Small intestine (tissue), 7 donors: ENCODE measurements around the gene SSBP4. TPM values are rescaled to one million over a fixed set of nuclear protein-coding genes. Genes with fewer than 3 reads are reported as not detected.
A peak's percentile ranks its signal among the peaks of the same experiment; 100 is the strongest.

Experiments
- DNase-seq, 2 donors: peaks; one replicate each; pipeline versions ENCODE4 v3.0.0 to v3.0.0-alpha.2; 2013
- FAIRE-seq: peaks from 2 replicates; lab custom pipeline; 2012; peaks lifted over from hg19 to GRCh38; lab: Jason Lieb, UNC
- H3K27ac ChIP-seq, 3 donors: one replicate each; pipeline ENCODE4 v1.5.1; 2013; ENCODE audit warnings: low read length in 2 of 3, mild to moderate bottlenecking in 2 of 3, control low read depth in 1 of 3, inconsistent platforms in 1 of 3, low read depth in 1 of 3, moderate library complexity in 1 of 3
- H3K27me3 ChIP-seq, 3 donors: one replicate each; pipeline ENCODE4 v1.6.1; 2013; ENCODE audit warnings: low read length in 3 of 3, inconsistent platforms in 1 of 3; ENCODE audit not compliant: control insufficient read depth in 3 of 3, insufficient read depth in 3 of 3
- H3K36me3 ChIP-seq, 3 donors: one replicate each; pipeline ENCODE4 v1.6.1; 2013; ENCODE audit warnings: low read length in 3 of 3, inconsistent platforms in 1 of 3, low read depth in 1 of 3, mild to moderate bottlenecking in 1 of 3, moderate library complexity in 1 of 3; ENCODE audit not compliant: control insufficient read depth in 3 of 3, insufficient read depth in 2 of 3
- H3K4me1 ChIP-seq, 3 donors: one replicate each; pipeline ENCODE4 v1.6.1; 2013; ENCODE audit warnings: low read length in 2 of 3, inconsistent platforms in 1 of 3, low read depth in 1 of 3, mild to moderate bottlenecking in 1 of 3, moderate library complexity in 1 of 3; ENCODE audit not compliant: control insufficient read depth in 3 of 3, insufficient read depth in 2 of 3
- H3K4me3 ChIP-seq, 3 donors: one replicate each; pipeline ENCODE4 v1.5.1; 2013; ENCODE audit warnings: low read length in 3 of 3, control low read depth in 1 of 3, inconsistent platforms in 1 of 3, low read depth in 1 of 3, mild to moderate bottlenecking in 1 of 3, moderate library complexity in 1 of 3
- H3K9me3 ChIP-seq, 2 donors: one replicate each; pipeline ENCODE4 v1.6.1; 2013; ENCODE audit warnings: low read depth in 1 of 2, low read length in 1 of 2; ENCODE audit not compliant: control insufficient read depth in 2 of 2, insufficient read depth in 1 of 2
- WGBS, 3 donors: extraction: QIAGEN DNeasy Blood & Tissue Kit; methylation state at CpG; one replicate each; pipeline ENCODE4 v1.1.7; 2013; 5-methylcytosine and 5-hydroxymethylcytosine counted together
- polyA plus RNA-seq, 4 donors: library from polyadenylated mRNA; stranded (reverse) in 3 of 4; unstranded in 1 of 4; fragments of 200-250 nt in 3 of 4; fragments of 120-200 nt in 1 of 4; gene quantifications; one replicate each; pipeline versions ENCODE4 v1.2.1 to v1.2.3, GENCODE V29; 2013
- donor health status: healthy with polysubstance abuse.
- donor health status: control.
- donor health status: control.
- donor health status: Bipolar disorder and iron deficiency.
- donor health status: healthy.

SSBP4 gene
- polyA plus RNA-seq, 4 donors: 15.9 to 117 (median 44.2) TPM

- DNase-seq (no peak), FAIRE-seq (no peak)
- peaks cover 0 to 93% (median 0%) of the 10 kb centered on the region in 3 donors for H3K36me3 ChIP-seq
- no peak overlapping the region for H3K4me3 ChIP-seq
- peaks cover 0 to 48% (median 0%) of the 10 kb centered on the region in 3 donors for H3K4me1 ChIP-seq
- no peak overlapping the region for H3K27ac ChIP-seq
- no peaks in the 10 kb centered on the region for H3K27me3 ChIP-seq
- WGBS, 3 donors: 77 to 84% (median 81%) methylated on average over 13 to 16 of the region's 16 CpGs
- no peaks in the 10 kb centered on the region for H3K9me3 ChIP-seq
These were observed 8.0 kb downstream of the SSBP4 start for GRCh38 chr19:18427080-18427742.

DNA sequence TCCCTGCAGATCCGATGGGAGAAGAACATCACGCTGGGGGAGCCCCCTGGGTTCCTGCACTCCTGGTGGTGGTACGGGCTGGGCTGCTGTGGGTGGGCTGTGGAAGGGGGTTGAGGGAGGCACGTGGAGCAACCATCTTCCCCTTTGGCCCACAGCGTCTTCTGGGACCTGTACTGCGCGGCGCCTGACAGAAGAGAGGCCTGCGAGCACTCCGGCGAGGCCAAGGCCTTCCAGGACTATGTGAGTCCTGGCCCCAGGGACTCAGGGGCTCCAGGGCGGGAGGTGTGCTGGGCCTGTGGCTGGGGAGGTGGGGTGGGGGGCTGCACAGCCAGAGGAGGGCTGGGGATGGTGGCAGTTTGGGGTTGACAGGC, 8.5 kb downstream of the SSBP4 start:
- peaks cover 0 to 46% (median 0%) of the 10 kb centered on the region in 3 donors for H3K4me1 ChIP-seq
- no peaks in the 10 kb centered on the region for H3K9me3 ChIP-seq
- whole genome bisulfite sequencing, 3 donors: 90 to 94% (median 91%) methylated on average over 12 of the region's 12 CpGs
- no peak overlapping the region for H3K27ac ChIP-seq
- no peaks in the 10 kb centered on the region for H3K27me3 ChIP-seq
- H3K4me3 ChIP-seq: no peak overlapping the region
- DNase-seq (no peak), FAIRE-seq (no peak)
- peaks cover 0 to 93% (median 0%) of the 10 kb centered on the region in 3 donors for H3K36me3 ChIP-seq

DNA sequence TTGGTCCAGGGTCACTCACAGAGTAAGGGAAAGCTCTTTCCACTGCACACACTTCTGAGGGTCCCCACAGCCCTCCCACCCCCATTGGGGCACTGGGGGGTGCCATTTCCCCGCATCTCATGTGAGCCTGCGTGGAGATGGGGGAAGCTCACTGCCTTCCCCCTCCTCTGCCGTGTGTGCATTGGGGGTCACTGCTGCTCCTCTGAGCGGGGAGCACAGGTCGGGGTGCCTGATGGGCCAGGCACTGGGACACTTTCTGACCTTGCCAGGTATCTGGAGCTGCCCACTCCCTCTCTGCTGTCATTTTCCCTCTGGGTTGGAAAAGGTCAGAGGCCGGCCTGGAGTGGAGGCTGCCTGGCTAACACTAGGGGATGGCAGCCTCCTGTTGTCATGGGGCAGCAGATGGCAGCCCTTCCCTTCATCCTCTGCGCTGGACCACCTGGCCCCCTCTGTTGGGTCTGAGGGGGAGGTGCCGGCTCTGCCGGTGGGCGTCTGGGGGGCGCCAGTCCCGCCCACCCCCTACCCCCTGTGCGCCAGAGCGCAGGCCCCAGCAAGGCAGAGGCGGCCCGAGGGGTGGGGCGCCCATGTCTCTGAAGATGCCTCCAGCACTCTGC, 9.1 kb downstream of the SSBP4 start:
- FAIRE-seq (no peak), DNase-seq (no peak)
- Histone ChIP-seq H3K27me3 (no peaks in the 10 kb centered on the region), H3K36me3 (peaks cover 0 to 93% (median 0%) of the 10 kb centered on the region in 3 donors), H3K4me1 (peaks cover 0 to 43% (median 0%) of the 10 kb centered on the region in 3 donors), H3K9me3 (no peaks in the 10 kb centered on the region), H3K4me3 (no peak overlapping the region), H3K27ac (peak overlapping the region in 2 of 3 donors; percentile 69 to 78)
- 70 to 91% (median 81%) methylated on average over 16 to 17 of the region's 17 CpGs for WGBS, 3 donors

DNA sequence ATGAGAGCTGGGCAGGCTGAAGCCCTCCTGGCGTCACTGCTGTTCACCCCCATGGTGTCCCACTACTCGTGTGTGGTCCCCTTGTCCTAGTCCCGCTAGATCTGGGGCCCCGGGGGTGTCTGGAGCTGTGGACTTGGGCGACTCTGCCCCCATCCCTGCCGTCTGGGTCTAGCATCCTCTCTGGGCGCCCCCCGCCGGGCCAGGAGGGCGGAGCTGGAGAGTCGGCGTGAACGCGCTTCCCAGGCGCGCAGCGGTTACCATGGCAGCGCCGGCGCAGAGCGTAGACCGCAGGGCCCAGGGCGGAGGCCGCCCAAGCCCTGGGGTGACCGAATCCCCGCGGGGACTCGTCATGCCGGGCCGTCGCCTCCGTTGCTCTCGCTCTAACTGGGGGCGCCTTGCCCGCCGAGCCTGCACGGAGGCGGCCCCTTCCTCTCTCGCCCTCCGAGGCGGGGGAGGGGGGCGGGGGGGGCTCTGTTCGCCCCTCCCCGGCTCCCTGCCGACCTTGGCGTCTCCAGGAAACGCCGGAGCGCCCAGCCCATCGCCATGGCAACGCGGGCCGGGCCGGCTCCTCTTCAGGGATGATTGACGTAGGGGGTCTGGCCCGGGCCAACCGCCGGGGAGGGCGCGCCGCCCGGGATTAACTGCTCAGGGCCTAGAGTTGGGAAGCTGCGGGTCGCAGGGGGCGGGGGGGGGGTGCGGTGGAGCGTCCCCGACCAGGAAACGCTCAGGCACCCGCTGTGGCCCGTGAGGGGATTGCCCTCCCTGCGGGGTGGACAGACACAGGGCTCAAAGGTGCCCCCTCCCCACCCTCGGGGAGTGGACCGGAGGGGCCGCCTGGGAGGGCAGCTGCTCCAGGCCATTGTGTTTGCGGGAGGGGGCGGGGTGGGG, 9.8 kb downstream of the SSBP4 start:
- H3K27ac ChIP-seq: peak overlapping the region in 2 of 3 donors; percentile 69 to 78
- FAIRE-seq: no peak
- 25 to 71% (median 43%) methylated on average over 53 to 77 of the region's 77 CpGs for WGBS, 3 donors
- DNase-seq: peak in 1 of 2 donors; percentile 87
- no peaks in the 10 kb centered on the region for H3K9me3 ChIP-seq
- no peaks in the 10 kb centered on the region for H3K27me3 ChIP-seq
- peaks cover 0 to 36% (median 0%) of the 10 kb centered on the region in 3 donors for H3K4me1 ChIP-seq
- H3K36me3 ChIP-seq: peaks cover 0 to 89% (median 0%) of the 10 kb centered on the region in 3 donors
- H3K4me3 ChIP-seq: peak overlapping the region in 2 of 3 donors; percentile 29 to 38

DNA sequence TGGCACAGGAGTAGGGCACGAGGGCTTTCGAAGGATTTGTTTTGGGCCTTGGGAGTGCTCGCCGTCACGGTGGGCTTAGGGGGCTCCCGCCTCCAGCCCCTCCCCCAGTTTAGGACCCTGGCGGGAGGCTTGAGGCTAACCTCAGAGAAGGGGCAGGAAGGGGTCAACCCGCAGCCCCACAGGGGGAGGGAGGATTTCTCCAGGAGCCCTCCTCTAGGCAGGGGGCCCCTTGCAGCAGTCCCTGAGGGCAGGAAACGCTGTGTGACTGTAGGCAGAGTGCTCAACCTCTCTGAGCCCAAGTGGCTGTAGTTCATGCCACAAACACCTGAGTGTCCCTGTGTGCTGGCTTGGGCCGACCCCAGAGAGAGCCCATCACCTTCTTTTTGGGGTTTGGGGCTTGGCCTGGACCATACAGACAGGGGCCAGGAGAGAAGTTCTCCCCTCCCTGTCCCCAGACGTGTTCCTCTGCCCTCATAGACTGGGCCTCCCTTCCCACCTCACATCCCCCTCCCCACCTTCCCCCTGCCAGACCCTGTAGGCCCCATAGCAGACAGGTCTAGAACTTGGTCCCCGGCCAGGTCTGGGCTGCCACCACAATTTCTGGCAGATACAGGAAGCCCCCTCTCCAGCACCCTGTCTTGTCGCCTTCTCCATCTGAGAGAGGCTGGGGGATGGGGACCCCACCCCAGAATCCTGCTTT, 10.7 kb downstream of the SSBP4 start:
- no peak for DNase-seq
- 53 to 84% (median 68%) methylated on average over 12 to 13 of the region's 13 CpGs for WGBS, 3 donors
- peak overlapping the region in 1 of 3 donors; percentile 29 for H3K4me3 ChIP-seq
- H3K27ac ChIP-seq: peak overlapping the region in 1 of 3 donors; percentile 78
- no peaks in the 10 kb centered on the region for H3K9me3 ChIP-seq
- H3K4me1 ChIP-seq: peaks cover 0 to 33% (median 0%) of the 10 kb centered on the region in 3 donors
- no peak for FAIRE-seq
- no peaks in the 10 kb centered on the region for H3K27me3 ChIP-seq
- H3K36me3 ChIP-seq: peaks cover 0 to 94% (median 0%) of the 10 kb centered on the region in 3 donors

DNA sequence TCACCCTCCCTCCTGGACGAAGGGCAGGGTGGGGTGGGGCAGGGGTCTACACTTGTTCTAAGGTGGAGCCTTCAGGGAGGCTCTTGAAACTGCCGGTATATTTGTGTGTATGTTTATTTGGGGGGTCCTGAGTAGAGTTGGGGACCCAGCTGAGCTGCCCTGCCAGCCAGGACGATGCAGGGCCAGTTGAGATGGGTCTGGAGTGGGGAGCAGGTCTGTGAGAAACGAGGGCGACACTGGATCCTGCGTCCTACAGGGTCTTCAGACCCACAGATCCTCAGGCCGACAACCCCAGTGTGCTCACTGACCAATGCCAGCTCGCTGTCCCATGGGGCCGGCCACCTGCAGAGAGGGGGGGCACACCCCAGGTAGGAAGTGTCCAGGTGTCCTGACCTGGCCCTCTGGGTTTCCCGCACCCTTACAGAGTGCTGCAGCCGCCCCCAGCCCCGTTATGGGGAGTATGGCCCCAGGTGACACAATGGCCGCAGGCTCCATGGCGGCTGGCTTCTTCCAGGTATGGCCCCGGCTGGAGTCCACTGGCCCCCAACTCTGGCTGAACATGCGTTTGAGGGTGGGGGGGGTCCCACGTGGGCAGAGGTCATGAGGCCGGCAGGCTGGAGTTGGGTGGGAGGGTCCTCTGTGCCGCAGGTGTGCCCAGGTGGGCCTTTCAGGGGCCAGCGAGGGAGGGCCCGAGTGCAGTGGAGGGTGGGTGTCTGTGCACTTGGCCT, 11.4 kb downstream of the SSBP4 start:
- WGBS, 3 donors: 87 to 90% (median 89%) methylated on average over 18 to 21 of the region's 21 CpGs
- no peaks in the 10 kb centered on the region for H3K27me3 ChIP-seq
- FAIRE-seq: no peak
- no peak overlapping the region for H3K4me3 ChIP-seq
- no peak overlapping the region for H3K27ac ChIP-seq
- DNase-seq: no peak
- no peaks in the 10 kb centered on the region for H3K9me3 ChIP-seq
- H3K4me1 ChIP-seq: peaks cover 0 to 33% (median 0%) of the 10 kb centered on the region in 3 donors
- H3K36me3 ChIP-seq: peaks cover 0 to 95% (median 0%) of the 10 kb centered on the region in 3 donors

- Histone ChIP-seq H3K27ac (no peak overlapping the region), H3K27me3 (no peaks in the 10 kb centered on the region), H3K9me3 (no peaks in the 10 kb centered on the region), H3K4me3 (no peak overlapping the region), H3K4me1 (peaks cover 0 to 33% (median 0%) of the 10 kb centered on the region in 3 donors), H3K36me3 (peaks cover 0 to 95% (median 0%) of the 10 kb centered on the region in 3 donors)
- DNase-seq (no peak), FAIRE-seq (no peak)
- WGBS, 3 donors: 79 to 91% (median 87%) methylated on average over 28 to 34 of the region's 34 CpGs
These were observed 12.4 kb downstream of the SSBP4 start for GRCh38 chr19:18431351-18432197.
